HFF-Myc (cell line): ENCODE results near the gene HRAS.

Experiments
- DNase-seq: peaks from one replicate; pipeline ENCODE4 v3.0.0-alpha.2; 2011; ENCODE audit warnings: low read depth; ENCODE audit errors: extremely low read depth
- H3K4me3 ChIP-seq: replicated peaks from 2 replicates; pipeline ENCODE4 v1.5.1; 2011; ENCODE audit warnings: low read depth, mild to moderate bottlenecking, control low read depth, low read length
- TF ChIP-seq, protein P1 (sequence below): IDR thresholded peaks from 2 replicates; pipeline ENCODE4 v1.5.1; 2012; ENCODE audit warnings: mild to moderate bottlenecking, low read depth, low read length, control low read depth; ENCODE audit errors: missing control alignments

The HRAS gene

GRCh38 chr11:565921-566509 is 30.6 kb upstream of the HRAS start:
- no peak for DNase-seq
- no peak overlapping the region for H3K4me3 ChIP-seq

DNA sequence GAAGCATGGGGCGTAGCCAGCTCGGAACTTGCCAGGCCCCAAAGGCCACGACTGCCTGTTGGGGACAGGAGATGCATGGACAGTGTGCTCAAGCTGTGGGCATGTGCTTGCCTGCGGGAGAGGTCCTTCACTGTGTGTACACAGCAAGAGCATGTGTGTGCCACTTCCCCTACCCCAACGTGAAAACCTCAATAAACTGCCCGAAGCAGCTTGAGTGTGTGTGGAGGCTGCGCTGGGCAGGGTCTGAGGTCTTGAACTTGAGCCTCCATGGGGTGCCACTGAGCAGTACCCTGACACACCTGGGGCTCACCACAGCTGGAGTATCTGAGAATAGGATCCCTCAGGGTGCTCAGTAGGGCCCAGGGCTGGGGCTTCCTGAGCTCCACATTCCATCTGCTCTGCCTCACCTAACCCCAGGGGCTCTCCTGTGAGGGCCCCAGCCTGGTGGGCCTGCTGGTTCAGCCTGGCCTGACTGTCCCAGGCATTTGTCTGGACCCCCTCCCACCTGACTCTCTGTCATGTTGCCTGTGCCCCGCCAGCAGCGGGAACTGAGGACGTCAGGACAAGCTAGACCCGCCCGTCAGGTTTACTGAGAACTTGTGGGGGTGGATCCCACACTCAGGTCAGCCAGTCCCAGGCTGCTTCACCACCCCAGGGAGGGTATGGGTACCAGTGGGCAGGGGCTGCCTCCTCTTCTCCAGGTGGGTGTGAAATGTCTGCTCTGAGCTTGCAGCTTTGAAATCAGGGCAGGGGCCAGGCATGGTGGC is 28.6 kb upstream of the HRAS start:
- H3K4me3 ChIP-seq, result no peak overlapping the region
- DNase-seq, result no peak
- TF ChIP-seq, protein P1, sequence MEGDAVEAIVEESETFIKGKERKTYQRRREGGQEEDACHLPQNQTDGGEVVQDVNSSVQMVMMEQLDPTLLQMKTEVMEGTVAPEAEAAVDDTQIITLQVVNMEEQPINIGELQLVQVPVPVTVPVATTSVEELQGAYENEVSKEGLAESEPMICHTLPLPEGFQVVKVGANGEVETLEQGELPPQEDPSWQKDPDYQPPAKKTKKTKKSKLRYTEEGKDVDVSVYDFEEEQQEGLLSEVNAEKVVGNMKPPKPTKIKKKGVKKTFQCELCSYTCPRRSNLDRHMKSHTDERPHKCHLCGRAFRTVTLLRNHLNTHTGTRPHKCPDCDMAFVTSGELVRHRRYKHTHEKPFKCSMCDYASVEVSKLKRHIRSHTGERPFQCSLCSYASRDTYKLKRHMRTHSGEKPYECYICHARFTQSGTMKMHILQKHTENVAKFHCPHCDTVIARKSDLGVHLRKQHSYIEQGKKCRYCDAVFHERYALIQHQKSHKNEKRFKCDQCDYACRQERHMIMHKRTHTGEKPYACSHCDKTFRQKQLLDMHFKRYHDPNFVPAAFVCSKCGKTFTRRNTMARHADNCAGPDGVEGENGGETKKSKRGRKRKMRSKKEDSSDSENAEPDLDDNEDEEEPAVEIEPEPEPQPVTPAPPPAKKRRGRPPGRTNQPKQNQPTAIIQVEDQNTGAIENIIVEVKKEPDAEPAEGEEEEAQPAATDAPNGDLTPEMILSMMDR, result no peak

More at GRCh38 chr11:565921-566509, 30.6 kb upstream of the HRAS start:
- TF ChIP-seq, protein P1, result no peak

DNA sequence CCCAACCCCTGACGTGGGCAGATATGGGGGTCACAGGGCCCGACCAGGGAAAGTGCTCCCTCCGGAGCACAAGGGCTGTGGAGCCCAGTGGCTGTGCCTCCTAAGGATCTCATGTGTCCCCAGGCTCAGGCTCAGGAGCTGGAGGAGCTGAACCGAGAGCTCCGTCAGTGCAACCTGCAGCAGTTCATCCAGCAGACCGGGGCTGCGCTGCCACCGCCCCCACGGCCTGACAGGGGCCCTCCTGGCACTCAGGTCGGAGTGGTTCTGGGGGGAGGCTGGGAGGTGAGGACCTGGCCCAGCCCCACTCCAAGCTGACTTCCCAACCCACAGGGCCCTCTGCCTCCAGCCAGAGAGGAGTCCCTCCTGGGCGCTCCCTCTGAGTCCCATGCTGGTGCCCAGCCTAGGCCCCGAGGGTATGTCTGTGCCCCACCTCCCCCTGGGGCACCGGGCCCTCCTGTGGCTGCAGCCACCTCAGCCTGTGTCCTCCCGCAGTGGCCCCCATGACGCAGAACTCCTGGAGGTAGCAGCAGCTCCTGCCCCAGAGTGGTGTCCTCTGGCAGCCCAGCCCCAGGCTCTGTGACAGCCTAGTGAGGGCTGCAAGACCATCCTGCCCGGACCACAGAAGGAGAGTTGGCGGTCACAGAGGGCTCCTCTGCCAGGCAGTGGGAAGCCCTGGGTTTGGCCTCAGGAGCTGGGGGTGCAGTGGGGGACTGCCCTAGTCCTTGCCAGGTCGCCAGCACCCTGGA is 27.9 kb upstream of the HRAS start:
- no peak for DNase-seq
- H3K4me3 ChIP-seq, result no peak overlapping the region
- TF ChIP-seq, protein P1, result no peak

GRCh38 chr11:562046-562645 is 26.8 kb upstream of the HRAS start:
- TF ChIP-seq, protein P1, result no peak
- no peak overlapping the region for H3K4me3 ChIP-seq
- no peak for DNase-seq

- no peak for DNase-seq
- peak overlapping the region; percentile 44 for H3K4me3 ChIP-seq
- TF ChIP-seq, protein P1, result no peak
These were observed 26.0 kb upstream of the HRAS start for GRCh38 chr11:561148-562003.
